Activated CD4-positive, alpha-beta memory T cell treated with anti-CD3 and anti-CD28 coated beads for 36 hours (primary cell): Measurements from ENCODE around the gene TSPAN14. TPM values are rescaled to one million over a fixed set of nuclear protein-coding genes. Genes with fewer than 3 reads are reported as not detected.
"Not testable (repeated sequence)": the region's sequence is repeated elsewhere in the genome, so short reads cannot be mapped to it uniquely, and the experiment has no call there.

Experiments used
- CTCF ChIA-PET: fragments of 350-600 bp; sonication (Branson Sonifier 250); formaldehyde crosslinking; loops from one replicate; lab custom pipeline; 2021; ENCODE audit warnings: antibody characterized with exemption, inconsistent platforms; lab: Charles Lee
- POLR2A ChIA-PET: fragments of 350-600 bp; sonication (Branson Sonifier 250); formaldehyde crosslinking; loops from one replicate; lab custom pipeline; 2021; ENCODE audit warnings: antibody characterized with exemption; lab: Charles Lee
- DNase-seq: peaks from one replicate; pipeline ENCODE4 v3.0.0-alpha.2; 2020
- H3K27ac Mint-ChIP-seq: one replicate; pipeline ENCODE4 v1.8.0; 2021; ENCODE audit warnings: mixed read lengths
- H3K27me3 Mint-ChIP-seq: one replicate; pipeline ENCODE4 v1.8.0; 2021; ENCODE audit warnings: mixed read lengths
- H3K36me3 Mint-ChIP-seq: one replicate; pipeline ENCODE4 v1.8.0; 2021; ENCODE audit warnings: mixed read lengths
- H3K4me1 Mint-ChIP-seq: one replicate; pipeline ENCODE4 v1.8.0; 2021; ENCODE audit warnings: low read depth, mixed read lengths
- H3K4me3 Mint-ChIP-seq: one replicate; pipeline ENCODE4 v1.8.0; 2021; ENCODE audit warnings: mild to moderate bottlenecking, mixed read lengths
- H3K9me3 Mint-ChIP-seq: one replicate; pipeline ENCODE4 v1.8.0; 2021; ENCODE audit warnings: mixed read lengths
- intact Hi-C: fragments of 100-400 bp; cut with micrococcal nuclease; formaldehyde crosslinking; loops from one replicate; pipeline ENCODE4 v1.15.1; 2023
- total RNA-seq, 2 experiments: library from RNA; stranded (reverse); gene quantifications; one replicate each; pipeline ENCODE4 v1.2.3, GENCODE V29; 2021

TSPAN14 gene
- total RNA-seq, 2 experiments from 2014 or later = 48.9 to 51.8 TPM

DNA sequence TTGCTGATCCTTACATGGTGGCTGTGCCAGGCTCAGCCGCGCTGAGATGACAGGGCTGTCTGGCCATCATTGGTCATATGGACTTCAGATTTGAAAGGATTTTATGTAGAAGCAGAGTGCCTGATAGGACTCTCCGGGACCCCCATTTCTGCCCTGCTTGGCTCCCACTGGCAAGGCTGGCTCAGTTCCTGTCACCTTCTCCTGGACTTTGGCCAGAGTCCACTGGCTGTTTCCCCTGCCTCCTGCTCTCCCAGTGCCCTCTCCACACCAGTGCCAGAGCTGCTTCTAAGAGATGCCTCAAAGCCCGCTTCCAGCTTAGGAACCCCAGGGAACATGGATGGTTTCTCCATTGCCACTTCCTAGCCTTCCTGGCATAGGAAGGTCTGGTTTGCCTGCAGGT, 78.5 kb downstream of the TSPAN14 start:
- DNase-seq = no peak
- ChIA-PET POLR2A (no interaction called here), CTCF (interaction anchor here (3.6 kb wide), 1 partner anchor 88 kb away, joined by 27 read pairs; no protein-coding TSS in a partner anchor)
- H3K36me3 Mint-ChIP-seq = peaks cover 13% of the 10 kb centered on the region
- intact Hi-C loops = no loop called here
- peak overlapping the region; percentile 42 for H3K27ac Mint-ChIP-seq
- H3K4me1 Mint-ChIP-seq = peaks cover 50% of the 10 kb centered on the region
- no peak overlapping the region for H3K4me3 Mint-ChIP-seq
- no peaks in the 10 kb centered on the region for H3K9me3 Mint-ChIP-seq
- no peaks in the 10 kb centered on the region for H3K27me3 Mint-ChIP-seq

DNA sequence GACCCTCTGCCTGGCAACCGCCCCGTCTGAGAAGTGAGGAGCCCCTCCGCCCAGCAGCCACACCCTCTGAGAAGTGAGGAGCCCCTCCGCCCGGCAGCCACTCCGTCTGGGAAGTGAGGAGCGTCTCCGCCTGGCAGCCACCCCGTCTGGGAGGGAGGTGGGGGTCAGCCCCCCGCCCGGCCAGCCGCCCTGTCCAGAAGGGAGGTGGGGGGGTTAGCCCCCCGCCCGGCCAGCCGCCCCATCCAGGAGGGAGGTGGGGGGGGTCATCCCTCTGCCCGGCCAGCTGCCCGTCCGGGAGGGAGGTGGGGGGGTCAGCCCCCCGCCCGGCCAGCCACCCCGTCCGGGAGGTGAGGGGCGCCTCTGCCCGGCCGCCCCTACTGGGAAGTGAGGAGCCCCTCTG, 79.9 kb downstream of the TSPAN14 start:
- H3K9me3 Mint-ChIP-seq, POLR2A ChIA-PET, H3K4me3 Mint-ChIP-seq, H3K27ac Mint-ChIP-seq, H3K36me3 Mint-ChIP-seq, H3K27me3 Mint-ChIP-seq, CTCF ChIA-PET, intact Hi-C loops: not testable (repeated sequence)
- DNase-seq = peak; percentile 6
- H3K4me1 Mint-ChIP-seq = peaks cover 39% of the 10 kb centered on the region

DNA sequence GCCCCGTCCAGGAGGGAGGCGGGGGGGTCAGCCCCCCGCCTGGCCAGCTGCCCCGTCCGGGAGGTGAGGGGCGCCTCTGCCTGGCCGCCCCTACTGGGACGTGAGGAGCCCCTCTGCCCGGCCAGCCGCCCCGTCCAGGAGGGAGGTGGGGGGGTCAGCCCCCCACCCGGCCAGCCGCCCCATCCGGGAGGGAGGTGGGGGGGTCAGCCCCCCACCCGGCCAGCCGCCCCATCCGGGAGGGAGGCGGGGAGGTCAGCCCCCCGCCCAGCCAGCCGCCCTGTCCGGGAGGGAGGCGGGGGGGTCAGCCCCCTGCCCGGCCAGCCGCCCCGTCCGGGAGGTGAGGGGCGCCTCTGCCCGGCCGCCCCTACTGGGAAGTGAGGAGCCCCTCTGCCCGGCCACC, 80.5 kb downstream of the TSPAN14 start:
- H3K36me3 Mint-ChIP-seq, H3K9me3 Mint-ChIP-seq, POLR2A ChIA-PET, H3K27me3 Mint-ChIP-seq, H3K27ac Mint-ChIP-seq, CTCF ChIA-PET, DNase-seq, H3K4me3 Mint-ChIP-seq: not testable (repeated sequence)
- peaks cover 33% of the 10 kb centered on the region for H3K4me1 Mint-ChIP-seq
- intact Hi-C loops = loop anchor here (5.0 kb wide), 1 partner anchor 128 kb away; no protein-coding TSS in a partner anchor

DNA sequence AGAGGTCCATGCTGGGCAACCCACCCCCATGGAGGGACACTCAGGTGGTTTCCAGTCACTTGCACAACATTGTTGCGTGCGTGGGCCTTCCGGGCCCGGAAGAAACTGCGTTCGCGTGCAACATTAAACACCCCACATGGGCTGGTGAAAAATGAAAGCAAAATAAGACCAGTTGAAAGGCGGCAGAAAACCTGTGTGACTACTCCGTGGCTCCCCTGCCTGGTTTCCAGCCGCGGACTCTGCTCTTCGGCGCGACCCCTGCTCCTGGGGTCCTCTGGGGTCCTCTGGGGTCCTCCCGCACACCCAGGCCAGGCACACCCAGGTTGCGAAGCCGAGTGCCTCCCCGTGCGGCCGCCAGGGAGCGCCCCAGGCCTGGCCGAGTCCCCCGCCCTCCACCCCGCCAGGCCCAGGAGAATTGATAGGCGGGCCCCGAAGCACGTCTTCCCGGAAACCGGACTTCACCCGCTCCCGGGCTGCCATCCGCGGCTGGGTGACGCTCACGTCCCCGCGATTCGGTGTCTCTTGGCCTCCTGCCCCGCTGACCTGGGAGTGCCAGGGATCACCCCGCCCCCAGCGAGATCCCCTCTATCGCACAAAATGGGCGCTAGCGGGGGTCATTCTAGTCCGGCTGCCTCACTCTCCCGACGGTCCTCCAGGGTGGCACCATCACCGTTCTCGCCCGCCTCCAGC, 81.7 kb downstream of the TSPAN14 start:
- DNase-seq = peak; percentile 85
- ChIA-PET POLR2A (interaction anchor here (0.6 to 1.3 kb wide), 3 partner anchors 12 to 32 kb away, joined by 3 to 4 read pairs (median 3); no protein-coding TSS in a partner anchor), CTCF (interaction anchor here (0.7 to 1.7 kb wide), 7 partner anchors 24 to 91 kb away, joined by 3 to 6 read pairs (median 3); no protein-coding TSS in a partner anchor)
- H3K9me3 Mint-ChIP-seq = no peaks in the 10 kb centered on the region
- H3K36me3 Mint-ChIP-seq = peaks cover 3% of the 10 kb centered on the region
- H3K4me1 Mint-ChIP-seq = peaks cover 26% of the 10 kb centered on the region
- intact Hi-C loops = loop anchor here (5.0 kb wide), 1 partner anchor 126 kb away; no protein-coding TSS in a partner anchor
- peak overlapping the region; percentile 93 for H3K4me3 Mint-ChIP-seq
- H3K27me3 Mint-ChIP-seq = no peaks in the 10 kb centered on the region
- peak overlapping the region; percentile 99 for H3K27ac Mint-ChIP-seq

DNA sequence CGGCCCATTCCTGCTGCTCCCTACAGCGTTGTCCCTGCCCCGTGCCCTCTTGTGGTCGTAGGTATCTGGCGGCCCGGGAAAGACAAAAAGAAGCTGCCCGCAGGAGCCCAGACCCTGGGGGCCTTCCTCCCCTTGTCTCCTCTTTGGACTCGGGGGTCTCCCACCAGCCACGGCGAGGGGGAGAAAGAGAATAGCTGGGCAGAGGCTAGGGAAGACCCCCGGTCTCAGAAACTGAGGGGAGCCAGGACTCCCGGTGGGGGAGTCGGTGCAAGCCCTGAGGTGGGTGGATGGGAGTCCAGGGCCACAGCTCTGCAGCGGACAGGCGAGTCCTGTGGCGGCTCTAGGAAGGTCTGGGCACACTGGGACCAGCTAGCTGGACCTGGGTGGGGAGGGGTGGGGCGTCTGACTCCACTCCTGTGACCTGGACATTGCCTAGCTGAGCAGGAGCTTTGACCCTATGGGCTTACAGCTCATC, 82.3 kb downstream of the TSPAN14 start:
- intact Hi-C loops = loop anchor here (5.0 kb wide), 1 partner anchor 126 kb away; no protein-coding TSS in a partner anchor
- Mint-ChIP-seq H3K36me3 (peaks cover 3% of the 10 kb centered on the region), H3K27me3 (no peaks in the 10 kb centered on the region), H3K4me1 (peaks cover 27% of the 10 kb centered on the region), H3K27ac (peak overlapping the region; percentile 99), H3K4me3 (peak overlapping the region; percentile 93), H3K9me3 (no peaks in the 10 kb centered on the region)
- POLR2A ChIA-PET = interaction anchor here (0.6 to 1.3 kb wide), 3 partner anchors 11 to 33 kb away, joined by 3 to 4 read pairs (median 3); no protein-coding TSS in a partner anchor
- DNase-seq = no peak
- CTCF ChIA-PET = interaction anchor here (0.7 to 1.7 kb wide), 8 partner anchors 10 to 91 kb away, joined by 3 to 6 read pairs (median 3); no protein-coding TSS in a partner anchor

DNA sequence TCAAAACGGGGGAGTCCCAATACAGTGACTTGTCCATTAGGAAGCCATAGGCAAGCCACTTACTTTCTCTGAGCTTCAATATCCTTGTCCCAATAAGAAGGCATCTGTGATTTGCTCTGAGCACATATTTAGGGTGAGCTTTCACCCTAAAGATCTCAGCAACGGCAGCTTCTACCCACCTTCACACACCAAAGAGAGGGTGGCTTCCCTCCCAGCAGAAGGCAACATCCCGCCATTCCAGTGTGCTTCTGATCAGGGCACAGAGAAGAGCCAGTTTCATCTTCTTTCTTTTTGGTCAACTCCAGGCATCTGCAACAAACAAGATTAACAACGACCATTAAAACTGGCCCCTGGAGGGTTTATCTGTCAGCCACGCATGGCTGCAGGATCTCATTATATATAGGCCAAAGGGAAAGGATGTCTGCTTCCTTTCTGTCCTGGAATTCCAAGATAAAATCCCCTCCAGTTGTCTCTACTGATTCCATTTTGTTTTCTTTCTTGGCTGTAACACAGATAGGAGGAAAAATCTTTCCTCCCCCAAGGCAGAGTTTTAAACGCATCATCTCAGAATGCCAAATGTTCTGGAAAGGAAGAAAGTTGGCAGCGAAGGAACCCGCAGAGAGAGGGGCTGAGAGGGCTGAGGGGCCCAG, 83.1 kb downstream of the TSPAN14 start:
- no peak for DNase-seq
- Mint-ChIP-seq H3K27ac (no peak overlapping the region), H3K36me3 (peaks cover 3% of the 10 kb centered on the region), H3K9me3 (no peaks in the 10 kb centered on the region), H3K4me1 (peaks cover 22% of the 10 kb centered on the region), H3K4me3 (peak overlapping the region; percentile 93), H3K27me3 (no peaks in the 10 kb centered on the region)
- ChIA-PET POLR2A (interaction anchor here (1.2 to 1.3 kb wide), 2 partner anchors 26 to 33 kb away, joined by 3 to 4 read pairs; no protein-coding TSS in a partner anchor), CTCF (interaction anchor here (0.9 to 1.7 kb wide), 7 partner anchors 11 to 88 kb away, joined by 3 to 6 read pairs (median 3); no protein-coding TSS in a partner anchor)
- intact Hi-C loops = loop anchor here (5.0 kb wide), 1 partner anchor 125 kb away; no protein-coding TSS in a partner anchor

DNA sequence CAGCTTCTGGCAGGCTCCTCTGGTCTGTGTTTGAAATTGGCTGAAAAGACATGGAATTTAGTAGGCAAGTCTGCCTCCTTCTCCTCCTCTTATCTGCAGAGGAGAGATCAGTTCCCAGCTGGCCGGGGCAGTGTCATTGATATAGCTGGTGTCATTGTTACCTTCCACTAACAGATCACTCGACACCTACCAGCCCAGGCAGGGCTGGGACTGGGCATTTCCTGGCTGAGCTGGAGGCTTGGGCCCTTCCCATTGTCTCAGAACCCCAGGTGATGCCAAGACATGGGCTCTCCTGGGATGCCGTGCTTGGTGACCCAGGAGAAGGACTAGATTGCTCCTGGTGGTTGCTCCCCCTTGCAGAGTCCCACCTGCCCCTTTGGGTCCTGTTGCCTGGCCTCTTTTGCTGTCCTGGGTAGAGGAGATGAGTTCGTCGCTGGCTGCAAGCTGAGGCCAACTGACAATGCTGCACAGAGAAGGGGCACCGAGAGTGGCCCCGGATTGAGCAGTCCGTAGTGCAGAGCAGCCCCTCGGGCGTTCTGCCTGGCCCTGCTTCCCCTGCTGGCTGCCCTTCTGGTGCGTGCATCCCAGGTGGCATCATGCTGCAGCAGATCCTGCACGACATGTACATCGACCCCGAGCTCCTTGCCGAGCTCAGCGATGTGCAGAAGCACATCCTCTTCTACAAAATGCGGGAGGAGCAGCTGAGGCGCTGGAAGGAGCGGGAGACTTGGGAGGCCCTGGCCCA, 83.8 kb downstream of the TSPAN14 start, which contains the start of gene SH2D4B:
TSS of gene SH2D4B (plus strand) at position 167 of the 745 bp plus-strand sequence. CDS start at position 597, 430 bp downstream.
- no peaks in the 10 kb centered on the region for H3K9me3 Mint-ChIP-seq
- peak within 1 kb of the TSS; percentile 56 for H3K27ac Mint-ChIP-seq
- H3K4me3 Mint-ChIP-seq = peak within 1 kb of the TSS; percentile 93
- H3K4me1 Mint-ChIP-seq = peaks cover 15% of the 10 kb centered on the region
- CTCF ChIA-PET = interaction anchor here (0.9 kb wide), 1 partner anchor 93 kb away, joined by 3 read pairs; no protein-coding TSS in a partner anchor
- POLR2A ChIA-PET = no interaction called here
- no peak for DNase-seq
- intact Hi-C loops = loop anchor here (5.0 kb wide), 1 partner anchor 124 kb away; no protein-coding TSS in a partner anchor
- peaks cover 3% of the 10 kb centered on the region for H3K36me3 Mint-ChIP-seq
- H3K27me3 Mint-ChIP-seq = no peaks in the 10 kb centered on the region

DNA sequence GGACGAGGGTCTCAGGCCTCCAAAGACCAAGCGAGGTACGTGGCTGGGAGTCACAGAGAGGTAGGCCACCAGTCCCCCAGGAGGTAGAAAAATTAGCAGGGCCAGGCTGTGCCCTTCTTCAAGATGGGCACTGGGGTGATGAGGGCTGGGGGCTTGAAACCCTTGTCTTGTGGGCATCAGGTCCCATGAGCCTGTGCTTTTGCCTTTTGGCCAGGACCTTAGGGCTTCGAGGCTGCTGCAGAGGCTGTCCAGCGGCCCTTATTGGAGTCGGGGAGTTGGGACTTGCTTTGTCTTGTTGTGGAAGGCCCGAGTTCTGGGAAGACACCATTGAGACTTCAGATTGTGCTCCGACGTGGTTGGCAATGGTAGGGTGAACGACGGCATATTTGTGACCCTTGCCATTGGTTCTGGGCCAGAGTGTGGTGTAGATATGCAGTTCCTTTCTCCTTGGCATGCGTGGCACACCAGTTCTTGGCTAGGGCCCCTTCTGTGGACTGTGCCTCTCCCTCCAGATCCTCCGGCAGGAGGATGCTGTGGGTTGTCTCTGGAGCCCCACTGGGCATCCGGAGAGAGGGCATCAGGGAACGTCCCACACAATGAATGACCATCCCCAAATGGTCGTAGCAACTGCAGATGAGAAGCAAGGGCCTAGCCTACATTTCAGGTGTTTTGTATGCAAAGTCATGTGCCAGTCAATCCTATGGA, 84.5 kb downstream of the TSPAN14 start:
- H3K9me3 Mint-ChIP-seq = no peaks in the 10 kb centered on the region
- no peak overlapping the region for H3K27ac Mint-ChIP-seq
- no peak overlapping the region for H3K4me3 Mint-ChIP-seq
- H3K36me3 Mint-ChIP-seq = peaks cover 3% of the 10 kb centered on the region
- intact Hi-C loops = loop anchor here (5.0 kb wide), 1 partner anchor 124 kb away; no protein-coding TSS in a partner anchor
- ChIA-PET CTCF (interaction anchor here (0.9 kb wide), 1 partner anchor 94 kb away, joined by 3 read pairs; no protein-coding TSS in a partner anchor), POLR2A (no interaction called here)
- peaks cover 15% of the 10 kb centered on the region for H3K4me1 Mint-ChIP-seq
- no peak for DNase-seq
- H3K27me3 Mint-ChIP-seq = no peaks in the 10 kb centered on the region

DNA sequence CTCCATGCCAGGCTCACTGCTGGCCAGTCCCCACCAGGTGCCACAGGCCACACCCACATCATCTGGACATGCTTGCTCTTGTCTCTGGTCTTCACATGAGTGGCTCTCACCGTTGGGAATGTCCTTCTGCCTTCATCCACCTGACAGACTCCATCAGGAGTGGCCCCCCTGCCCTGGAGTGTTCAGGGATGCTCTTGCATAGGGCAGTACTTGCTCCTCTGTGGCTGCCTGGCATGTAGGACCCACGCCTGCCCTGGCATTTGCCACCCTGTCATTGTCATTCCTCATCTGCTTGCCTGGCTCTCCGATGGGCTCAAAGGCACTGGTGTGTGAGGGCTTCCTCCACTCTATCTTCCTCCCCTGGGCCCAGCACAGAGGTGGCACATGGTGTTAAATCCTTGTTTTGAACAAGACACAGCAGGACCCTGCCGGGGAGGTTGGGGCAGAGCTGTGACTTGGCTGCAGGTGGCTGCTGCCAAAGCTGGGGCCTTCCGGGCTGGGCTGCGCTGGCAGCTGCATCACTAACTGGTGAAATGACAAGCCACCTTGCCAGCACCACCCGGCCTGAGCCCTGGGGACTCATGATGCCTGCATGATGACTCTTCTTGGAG, 85.4 kb downstream of the TSPAN14 start:
- H3K4me3 Mint-ChIP-seq = no peak overlapping the region
- ChIA-PET CTCF (interaction anchor here (1.2 kb wide), 1 partner anchor 57 kb away, joined by 3 read pairs; no protein-coding TSS in a partner anchor), POLR2A (no interaction called here)
- no peak overlapping the region for H3K27ac Mint-ChIP-seq
- no peak for DNase-seq
- H3K36me3 Mint-ChIP-seq = peaks cover 3% of the 10 kb centered on the region
- H3K9me3 Mint-ChIP-seq = no peaks in the 10 kb centered on the region
- peaks cover 15% of the 10 kb centered on the region for H3K4me1 Mint-ChIP-seq
- intact Hi-C loops = loop anchor here (5.0 kb wide), 1 partner anchor 123 kb away; no protein-coding TSS in a partner anchor
- no peaks in the 10 kb centered on the region for H3K27me3 Mint-ChIP-seq

DNA sequence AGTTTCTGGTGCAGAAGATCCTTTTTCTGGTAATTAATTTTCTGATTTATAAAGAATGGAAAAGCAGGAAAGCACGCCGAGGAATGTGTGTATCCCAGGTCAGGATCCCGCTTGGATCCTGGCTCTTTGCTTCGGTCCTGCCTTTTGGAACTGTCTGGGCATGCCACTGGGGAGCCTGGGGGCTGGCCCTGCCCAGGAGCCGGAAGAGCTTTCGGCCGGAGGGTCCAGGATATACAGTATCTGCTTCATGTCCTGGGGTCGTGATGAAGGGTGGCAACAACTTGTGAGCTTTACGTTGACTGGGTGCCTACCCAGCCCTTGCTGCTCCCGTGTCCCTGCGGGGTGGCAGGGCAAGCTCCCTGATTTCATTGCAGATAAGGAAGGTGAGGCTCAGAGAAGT, 86.0 kb downstream of the TSPAN14 start:
- Mint-ChIP-seq H3K4me3 (no peak overlapping the region), H3K36me3 (peaks cover 3% of the 10 kb centered on the region), H3K9me3 (no peaks in the 10 kb centered on the region), H3K27me3 (no peaks in the 10 kb centered on the region), H3K4me1 (peaks cover 15% of the 10 kb centered on the region), H3K27ac (no peak overlapping the region)
- intact Hi-C loops = no loop called here
- CTCF ChIA-PET = interaction anchor here (1.2 kb wide), 1 partner anchor 57 kb away, joined by 3 read pairs; no protein-coding TSS in a partner anchor
- POLR2A ChIA-PET = no interaction called here
- no peak for DNase-seq
